G401.6 (cell line): ENCODE results near the gene LRP1.

Experiments
- FAIRE-seq: peaks from 2 replicates; lab custom pipeline; 2012; peaks lifted over from hg19 to GRCh38; lab: Jason Lieb, UNC

LRP1 gene

GRCh38 chr12:57177354-57177753, 49.1 kb downstream of the LRP1 start:
- FAIRE-seq = no peak

- FAIRE-seq = no peak
These were observed 49.9 kb downstream of the LRP1 start for GRCh38 chr12:57178213-57178612.

- FAIRE-seq = no peak
These were observed 51.2 kb downstream of the LRP1 start for GRCh38 chr12:57179331-57180086.

GRCh38 chr12:57180321-57180989, 52.2 kb downstream of the LRP1 start:
- no peak for FAIRE-seq

- FAIRE-seq = no peak
These were observed 52.8 kb downstream of the LRP1 start for GRCh38 chr12:57181072-57181471.

GRCh38 chr12:57181561-57182155, 53.4 kb downstream of the LRP1 start:
- no peak for FAIRE-seq

- FAIRE-seq = peak; percentile 84
These were observed 54.8 kb downstream of the LRP1 start for GRCh38 chr12:57182918-57183575.

- FAIRE-seq = no peak
These were observed 55.8 kb downstream of the LRP1 start for GRCh38 chr12:57183939-57184725.

- no peak for FAIRE-seq
These were observed 57.1 kb downstream of the LRP1 start for GRCh38 chr12:57185403-57185802.

- no peak for FAIRE-seq
These were observed 57.7 kb downstream of the LRP1 start for GRCh38 chr12:57185906-57186508.

- no peak for FAIRE-seq
These were observed 59.2 kb downstream of the LRP1 start for GRCh38 chr12:57187222-57188089.

- FAIRE-seq = no peak
These were observed 59.8 kb downstream of the LRP1 start for GRCh38 chr12:57188090-57188425.

GRCh38 chr12:57190037-57190436, 61.8 kb downstream of the LRP1 start:
- no peak for FAIRE-seq

- FAIRE-seq = no peak
These were observed 62.5 kb downstream of the LRP1 start for GRCh38 chr12:57190821-57191220.

- no peak for FAIRE-seq
These were observed 63.1 kb downstream of the LRP1 start for GRCh38 chr12:57191410-57191809.

- no peak for FAIRE-seq
These were observed 64.6 kb downstream of the LRP1 start for GRCh38 chr12:57192920-57193319.

- no peak for FAIRE-seq
These were observed 65.5 kb downstream of the LRP1 start for GRCh38 chr12:57193706-57194245.

- FAIRE-seq = no peak
These were observed 66.0 kb downstream of the LRP1 start for GRCh38 chr12:57194253-57194652.

- no peak for FAIRE-seq
These were observed 66.9 kb downstream of the LRP1 start for GRCh38 chr12:57195186-57195585.

GRCh38 chr12:57195611-57196371, 67.5 kb downstream of the LRP1 start:
- FAIRE-seq = no peak
